GM20000 (cell line): Measurements from ENCODE around the gene CCNF.

Source experiments
- DNase-seq: peaks from one replicate; pipeline ENCODE4 v3.0.0; 2012; ENCODE audit warnings: low spot score
- TF ChIP-seq, protein P1 (sequence below): IDR thresholded peaks from 2 replicates; pipeline ENCODE4 v1.5.1; 2012; ENCODE audit warnings: mild to moderate bottlenecking, control low read depth; ENCODE audit errors: extremely low read depth, missing control alignments

Gene CCNF

DNA sequence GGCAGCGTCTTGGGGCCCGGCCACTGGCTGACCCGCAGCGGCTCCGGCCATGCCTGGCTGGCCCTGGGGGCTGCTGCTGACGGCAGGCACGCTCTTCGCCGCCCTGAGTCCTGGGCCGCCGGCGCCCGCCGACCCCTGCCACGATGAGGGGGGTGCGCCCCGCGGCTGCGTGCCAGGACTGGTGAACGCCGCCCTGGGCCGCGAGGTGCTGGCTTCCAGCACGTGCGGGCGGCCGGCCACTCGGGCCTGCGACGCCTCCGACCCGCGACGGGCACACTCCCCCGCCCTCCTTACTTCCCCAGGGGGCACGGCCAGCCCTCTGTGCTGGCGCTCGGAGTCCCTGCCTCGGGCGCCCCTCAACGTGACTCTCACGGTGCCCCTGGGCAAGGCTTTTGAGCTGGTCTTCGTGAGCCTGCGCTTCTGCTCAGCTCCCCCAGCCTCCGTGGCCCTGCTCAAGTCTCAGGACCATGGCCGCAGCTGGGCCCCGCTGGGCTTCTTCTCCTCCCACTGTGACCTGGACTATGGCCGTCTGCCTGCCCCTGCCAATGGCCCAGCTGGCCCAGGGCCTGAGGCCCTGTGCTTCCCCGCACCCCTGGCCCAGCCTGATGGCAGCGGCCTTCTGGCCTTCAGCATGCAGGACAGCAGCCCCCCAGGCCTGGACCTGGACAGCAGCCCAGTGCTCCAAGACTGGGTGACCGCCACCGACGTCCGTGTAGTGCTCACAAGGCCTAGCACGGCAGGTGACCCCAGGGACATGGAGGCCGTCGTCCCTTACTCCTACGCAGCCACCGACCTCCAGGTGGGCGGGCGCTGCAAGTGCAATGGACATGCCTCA lies 42.6 kb downstream of the CCNF start:
- TF ChIP-seq, protein P1, sequence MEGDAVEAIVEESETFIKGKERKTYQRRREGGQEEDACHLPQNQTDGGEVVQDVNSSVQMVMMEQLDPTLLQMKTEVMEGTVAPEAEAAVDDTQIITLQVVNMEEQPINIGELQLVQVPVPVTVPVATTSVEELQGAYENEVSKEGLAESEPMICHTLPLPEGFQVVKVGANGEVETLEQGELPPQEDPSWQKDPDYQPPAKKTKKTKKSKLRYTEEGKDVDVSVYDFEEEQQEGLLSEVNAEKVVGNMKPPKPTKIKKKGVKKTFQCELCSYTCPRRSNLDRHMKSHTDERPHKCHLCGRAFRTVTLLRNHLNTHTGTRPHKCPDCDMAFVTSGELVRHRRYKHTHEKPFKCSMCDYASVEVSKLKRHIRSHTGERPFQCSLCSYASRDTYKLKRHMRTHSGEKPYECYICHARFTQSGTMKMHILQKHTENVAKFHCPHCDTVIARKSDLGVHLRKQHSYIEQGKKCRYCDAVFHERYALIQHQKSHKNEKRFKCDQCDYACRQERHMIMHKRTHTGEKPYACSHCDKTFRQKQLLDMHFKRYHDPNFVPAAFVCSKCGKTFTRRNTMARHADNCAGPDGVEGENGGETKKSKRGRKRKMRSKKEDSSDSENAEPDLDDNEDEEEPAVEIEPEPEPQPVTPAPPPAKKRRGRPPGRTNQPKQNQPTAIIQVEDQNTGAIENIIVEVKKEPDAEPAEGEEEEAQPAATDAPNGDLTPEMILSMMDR: no peak
- DNase-seq: no peak

DNA sequence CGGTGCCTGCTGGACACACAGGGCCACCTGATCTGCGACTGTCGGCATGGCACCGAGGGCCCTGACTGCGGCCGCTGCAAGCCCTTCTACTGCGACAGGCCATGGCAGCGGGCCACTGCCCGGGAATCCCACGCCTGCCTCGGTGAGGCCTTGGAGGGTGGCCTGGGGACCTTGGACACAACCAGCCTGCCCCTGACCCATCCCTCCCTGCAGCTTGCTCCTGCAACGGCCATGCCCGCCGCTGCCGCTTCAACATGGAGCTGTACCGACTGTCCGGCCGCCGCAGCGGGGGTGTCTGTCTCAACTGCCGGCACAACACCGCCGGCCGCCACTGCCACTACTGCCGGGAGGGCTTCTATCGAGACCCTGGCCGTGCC lies 43.2 kb downstream of the CCNF start:
- TF ChIP-seq, protein P1: no peak
- no peak for DNase-seq

DNA sequence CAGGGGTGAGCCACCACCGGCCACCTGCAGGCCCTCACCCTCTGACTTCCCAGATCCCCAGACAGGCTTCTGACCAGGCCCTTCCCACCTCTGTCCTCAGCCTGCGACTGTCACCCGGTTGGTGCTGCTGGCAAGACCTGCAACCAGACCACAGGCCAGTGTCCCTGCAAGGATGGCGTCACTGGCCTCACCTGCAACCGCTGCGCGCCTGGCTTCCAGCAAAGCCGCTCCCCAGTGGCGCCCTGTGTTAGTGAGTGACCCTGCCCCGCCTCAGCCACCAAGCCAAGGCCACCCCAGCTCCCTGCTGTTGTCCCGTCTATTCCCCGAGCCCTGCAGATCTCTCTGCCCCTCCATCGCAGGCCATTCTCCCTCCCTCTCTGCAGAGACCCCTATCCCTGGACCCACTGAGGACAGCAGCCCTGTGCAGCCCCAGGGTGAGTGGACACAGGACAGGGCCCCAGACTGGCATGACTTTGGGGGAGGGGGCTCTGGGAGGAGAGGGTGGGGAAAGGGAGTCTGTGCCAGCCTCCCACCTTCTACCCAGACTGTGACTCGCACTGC lies 43.7 kb downstream of the CCNF start:
- TF ChIP-seq, protein P1: no peak
- no peak for DNase-seq

DNA sequence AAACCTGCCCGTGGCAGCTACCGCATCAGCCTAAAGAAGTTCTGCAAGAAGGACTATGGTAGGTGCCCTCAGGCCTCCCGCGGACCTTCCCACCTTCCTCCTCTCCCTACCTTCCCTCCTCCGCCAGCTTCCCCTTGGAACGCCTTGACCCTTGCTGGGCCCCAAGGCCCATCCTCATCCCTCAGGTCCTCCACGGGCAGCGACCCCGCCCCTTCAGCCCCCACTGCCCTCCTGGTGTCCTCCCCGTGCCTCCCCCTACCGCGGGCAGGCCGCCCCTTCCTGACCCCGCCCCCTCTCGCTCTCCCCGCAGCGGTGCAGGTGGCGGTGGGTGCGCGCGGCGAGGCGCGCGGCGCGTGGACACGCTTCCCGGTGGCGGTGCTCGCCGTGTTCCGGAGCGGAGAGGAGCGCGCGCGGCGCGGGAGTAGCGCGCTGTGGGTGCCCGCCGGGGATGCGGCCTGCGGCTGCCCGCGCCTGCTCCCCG lies 44.2 kb downstream of the CCNF start:
- TF ChIP-seq, protein P1: no peak
- DNase-seq: peak; percentile 59

DNA sequence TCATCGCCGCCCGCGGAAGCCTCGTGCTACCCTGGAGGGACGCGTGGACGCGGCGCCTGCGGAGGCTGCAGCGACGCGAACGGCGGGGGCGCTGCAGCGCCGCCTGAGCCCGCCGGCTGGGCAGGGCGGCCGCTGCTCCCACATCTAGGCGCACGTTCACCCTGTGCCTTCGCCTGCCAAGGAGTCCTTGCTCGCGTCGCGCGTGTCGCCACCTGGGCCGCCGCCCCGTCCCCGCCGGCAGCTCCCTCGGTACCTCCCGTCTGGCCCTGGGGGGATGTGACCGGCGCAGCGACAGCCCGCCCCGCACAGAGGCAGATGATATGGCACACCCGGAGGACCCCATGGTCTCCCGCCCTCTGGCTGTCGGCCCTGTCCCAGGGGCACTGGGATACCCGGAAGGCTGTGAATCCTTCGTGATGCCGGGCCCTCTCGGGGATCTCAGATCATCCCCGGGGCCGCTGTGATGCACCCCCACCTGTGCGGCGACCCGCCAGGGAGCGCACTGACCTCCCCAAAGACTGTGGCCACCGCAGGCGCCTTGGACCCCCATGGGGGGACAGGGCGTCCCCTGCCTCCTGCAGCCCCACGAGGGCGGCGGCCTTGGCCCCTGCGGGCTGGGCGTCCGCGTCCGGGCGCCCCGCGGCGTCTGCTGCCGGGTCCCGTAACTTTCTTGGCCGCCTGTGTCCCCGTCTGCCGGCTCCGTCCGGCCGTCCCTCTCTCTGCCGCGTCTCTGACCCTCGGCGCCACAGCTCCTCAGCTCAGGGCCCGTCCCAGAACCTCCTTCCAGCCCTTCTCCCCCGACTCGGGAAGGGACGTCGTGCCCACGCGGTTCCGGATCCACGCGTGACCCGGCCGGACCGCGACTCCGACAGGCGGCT lies 45.0 kb downstream of the CCNF start:
- TF ChIP-seq, protein P1: peak; percentile 52
- DNase-seq: peak; percentile 90

DNA sequence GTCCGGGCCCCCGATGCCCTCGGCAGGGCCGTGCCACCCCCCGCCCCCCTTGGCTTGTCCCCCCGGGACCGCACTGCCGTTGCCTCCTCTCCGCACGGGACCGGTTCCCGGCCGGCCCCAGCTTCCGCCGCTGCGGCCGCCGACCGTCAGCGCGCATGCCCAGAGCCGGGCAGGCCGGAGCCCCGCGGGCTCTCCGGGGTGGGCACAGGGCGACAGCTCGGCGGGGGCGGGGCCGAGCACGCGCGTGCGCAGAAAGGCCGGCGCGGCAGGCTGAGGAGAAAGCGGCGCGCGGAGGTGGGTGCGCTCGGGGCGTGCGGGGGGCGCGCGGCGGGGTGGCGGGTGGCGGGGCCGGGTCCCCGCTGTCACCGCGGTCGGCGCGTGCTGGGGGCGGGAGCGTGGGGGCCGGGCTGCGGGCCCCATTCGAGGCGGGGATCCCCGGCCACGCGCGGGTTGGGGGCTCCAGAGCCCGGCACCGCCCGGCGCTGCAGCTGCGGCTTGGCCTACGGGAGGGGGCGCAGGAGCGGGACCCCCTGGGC lies 45.7 kb downstream of the CCNF start, which contains the start of gene TBC1D24:
Gene TBC1D24 (plus strand): TSS at position 251 of the 536 bp plus-strand sequence. CDS start 21,022 bp downstream, outside the sequence.
- TF ChIP-seq, protein P1: no peak
- peak; percentile 100 for DNase-seq
